Kidney (tissue), 14 donors: Measurements from ENCODE around the gene SELPLG. TPM values are rescaled to one million over a fixed set of nuclear protein-coding genes. Genes with fewer than 3 reads are reported as not detected.

Experiments
- DNase-seq, 5 donors: peaks; one replicate each; pipeline ENCODE4 v3.0.0-alpha.2; 2013 to 2020
- FAIRE-seq: peaks from 2 replicates; lab custom pipeline; 2012; peaks lifted over from hg19 to GRCh38; lab: Jason Lieb, UNC
- H3K27ac ChIP-seq, 2 donors: one replicate each; pipeline ENCODE4 v1.7.0; 2013; ENCODE audit warnings: low read depth in 2 of 2, low read length in 2 of 2, inconsistent platforms in 1 of 2
- H3K27me3 ChIP-seq: one replicate; pipeline ENCODE4 v1.7.1; 2013; ENCODE audit warnings: low read length, inconsistent platforms; ENCODE audit not compliant: control insufficient read depth, insufficient read depth
- H3K36me3 ChIP-seq, 3 donors: one replicate each; pipeline versions ENCODE4 v1.7.0 to v1.7.1; 2013; ENCODE audit warnings: low read length in 3 of 3, control low read depth in 1 of 3, inconsistent platforms in 1 of 3; ENCODE audit not compliant: insufficient read depth in 3 of 3, control insufficient read depth in 2 of 3
- H3K4me1 ChIP-seq, 3 donors: one replicate each; pipeline versions ENCODE4 v1.7.0 to v1.7.1; 2013; ENCODE audit warnings: low read length in 3 of 3, inconsistent platforms in 1 of 3, low read depth in 1 of 3; ENCODE audit not compliant: control insufficient read depth in 2 of 3, insufficient read depth in 2 of 3
- H3K4me3 ChIP-seq, 3 donors: one replicate each; pipeline versions ENCODE4 v1.7.0 to v1.8.1; 2013; ENCODE audit warnings: low read length in 3 of 3, control low read depth in 1 of 3, inconsistent platforms in 1 of 3
- H3K9ac ChIP-seq, 3 donors: one replicate each; pipeline versions ENCODE4 v1.7.0 to v1.7.1; 2013; ENCODE audit warnings: low read length in 3 of 3, control low read depth in 1 of 3, inconsistent platforms in 1 of 3
- H3K9me3 ChIP-seq, 3 donors: one replicate each; pipeline versions ENCODE4 v1.7.0 to v1.7.1; 2013; ENCODE audit warnings: low read length in 3 of 3, control low read depth in 1 of 3, inconsistent platforms in 1 of 3; ENCODE audit not compliant: control insufficient read depth in 2 of 3, insufficient read depth in 1 of 3
- intact Hi-C: fragments of 100-400 bp; cut with DNase I; formaldehyde crosslinking; loops from one replicate; pipeline ENCODE4 v1.11.1; 2022
- polyA plus RNA-seq: library from polyadenylated mRNA; stranded (reverse); fragments of 350-450 nt; fragmentation: Illumina TruSeq; extraction: RNeasy Lipid Tissue Mini Kit (QIAGEN cat#74804); gene quantifications from one replicate; pipeline ENCODE4 v1.2.3, GENCODE V29; 2014; ENCODE audit warnings: low read depth, low replicate concordance; ENCODE audit not compliant: insufficient read depth
- total RNA-seq: library from RNA; stranded (reverse); fragmentation: NEBNext Ultra II Directional; extraction: Animal tissue kit (Norgen Biotek cat#: 25700); gene quantifications from one replicate; pipeline ENCODE4 v1.2.1, GENCODE V29; 2021
- TF ChIP-seq, protein P1 (sequence below): IDR thresholded peaks from 3 replicates; pipeline ENCODE4 v1.5.1; 2012; ENCODE audit warnings: mild to moderate bottlenecking, moderate library complexity, borderline replicate concordance; ENCODE audit not compliant: insufficient read depth; ENCODE audit errors: extremely low read depth
- donor health status: control.
- donor health status: control.
- donor health status: control.
- donor health status: control.
- donor health status: control.
- donor health status: DM: yes; HTN: yes; CAD: no.
- donor health status: Normal renal cell carcinoma (clear cell type).

SELPLG gene
- total and polyA plus RNA-seq, 2 donors from 2014 or later = 3.7 to 14.3 TPM

DNA sequence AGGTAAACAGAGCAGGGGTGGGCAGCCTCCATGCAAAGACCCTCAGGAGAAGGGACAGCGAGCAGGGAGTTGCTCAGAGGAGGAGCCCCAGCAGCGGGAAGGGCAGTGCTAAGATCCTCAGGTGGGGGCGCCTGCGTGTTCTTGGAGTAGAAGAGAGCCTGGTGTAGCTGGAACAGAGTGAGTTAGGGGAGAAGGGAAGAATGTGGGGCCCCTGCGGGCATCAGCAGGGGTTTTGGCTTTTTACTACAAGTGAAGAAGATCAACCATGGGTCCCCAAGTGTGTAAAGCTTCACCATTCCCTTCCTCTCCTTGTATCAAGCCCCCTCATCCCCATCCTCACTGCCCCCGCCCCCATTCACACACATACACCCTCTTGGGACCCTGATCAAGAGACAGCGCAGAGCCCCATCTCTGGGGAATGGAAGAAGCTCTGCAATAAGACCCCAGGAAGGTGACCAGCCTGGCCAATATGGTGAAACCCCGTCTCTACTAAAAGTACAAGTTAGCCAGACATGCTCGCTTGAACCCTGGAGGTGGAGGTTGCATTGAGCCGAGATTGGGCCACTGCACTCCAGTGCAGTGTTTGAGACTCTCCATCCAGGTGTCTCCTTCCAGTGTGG lies 25.6 kb downstream of the SELPLG start:
- peak in 1 of 5 donors; percentile 32 for DNase-seq
- no peaks in the 10 kb centered on the region for H3K27me3 ChIP-seq
- H3K9me3 ChIP-seq = no peaks in the 10 kb centered on the region
- intact Hi-C loops = no loop called here
- H3K9ac ChIP-seq = no peak overlapping the region
- FAIRE-seq = no peak
- TF ChIP-seq, protein P1, sequence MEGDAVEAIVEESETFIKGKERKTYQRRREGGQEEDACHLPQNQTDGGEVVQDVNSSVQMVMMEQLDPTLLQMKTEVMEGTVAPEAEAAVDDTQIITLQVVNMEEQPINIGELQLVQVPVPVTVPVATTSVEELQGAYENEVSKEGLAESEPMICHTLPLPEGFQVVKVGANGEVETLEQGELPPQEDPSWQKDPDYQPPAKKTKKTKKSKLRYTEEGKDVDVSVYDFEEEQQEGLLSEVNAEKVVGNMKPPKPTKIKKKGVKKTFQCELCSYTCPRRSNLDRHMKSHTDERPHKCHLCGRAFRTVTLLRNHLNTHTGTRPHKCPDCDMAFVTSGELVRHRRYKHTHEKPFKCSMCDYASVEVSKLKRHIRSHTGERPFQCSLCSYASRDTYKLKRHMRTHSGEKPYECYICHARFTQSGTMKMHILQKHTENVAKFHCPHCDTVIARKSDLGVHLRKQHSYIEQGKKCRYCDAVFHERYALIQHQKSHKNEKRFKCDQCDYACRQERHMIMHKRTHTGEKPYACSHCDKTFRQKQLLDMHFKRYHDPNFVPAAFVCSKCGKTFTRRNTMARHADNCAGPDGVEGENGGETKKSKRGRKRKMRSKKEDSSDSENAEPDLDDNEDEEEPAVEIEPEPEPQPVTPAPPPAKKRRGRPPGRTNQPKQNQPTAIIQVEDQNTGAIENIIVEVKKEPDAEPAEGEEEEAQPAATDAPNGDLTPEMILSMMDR = no peak
- no peaks in the 10 kb centered on the region for H3K36me3 ChIP-seq
- H3K27ac ChIP-seq = no peak overlapping the region
- H3K4me1 ChIP-seq = no peaks in the 10 kb centered on the region
- no peak overlapping the region for H3K4me3 ChIP-seq

DNA sequence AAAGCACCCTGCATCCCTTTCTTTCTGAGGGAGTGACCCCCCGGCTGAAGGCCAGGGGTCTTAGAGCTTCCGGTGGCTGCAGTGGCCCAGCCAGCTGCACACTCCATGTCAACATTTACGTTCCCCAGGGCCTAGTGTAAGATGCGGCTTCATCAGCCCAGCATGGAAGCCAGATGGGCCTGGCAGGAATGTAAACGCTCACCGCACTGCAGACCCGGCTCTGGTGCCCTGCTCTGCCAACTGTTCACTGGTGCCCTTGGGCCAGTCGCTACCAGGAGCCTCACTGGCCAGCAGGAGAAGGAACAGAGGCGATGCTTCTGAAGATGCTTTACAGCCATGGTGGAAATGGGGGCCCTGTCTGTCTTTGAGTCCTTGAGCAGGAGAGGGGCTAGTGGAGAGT lies 27.2 kb downstream of the SELPLG start:
- Histone ChIP-seq H3K4me3 (no peak overlapping the region), H3K36me3 (no peaks in the 10 kb centered on the region), H3K27me3 (no peaks in the 10 kb centered on the region), H3K27ac (no peak overlapping the region), H3K4me1 (no peaks in the 10 kb centered on the region), H3K9ac (no peak overlapping the region), H3K9me3 (no peaks in the 10 kb centered on the region)
- DNase-seq (peak in 1 of 5 donors; percentile 47), FAIRE-seq (no peak)
- TF ChIP-seq, protein P1 = no peak
- intact Hi-C loops = no loop called here

DNA sequence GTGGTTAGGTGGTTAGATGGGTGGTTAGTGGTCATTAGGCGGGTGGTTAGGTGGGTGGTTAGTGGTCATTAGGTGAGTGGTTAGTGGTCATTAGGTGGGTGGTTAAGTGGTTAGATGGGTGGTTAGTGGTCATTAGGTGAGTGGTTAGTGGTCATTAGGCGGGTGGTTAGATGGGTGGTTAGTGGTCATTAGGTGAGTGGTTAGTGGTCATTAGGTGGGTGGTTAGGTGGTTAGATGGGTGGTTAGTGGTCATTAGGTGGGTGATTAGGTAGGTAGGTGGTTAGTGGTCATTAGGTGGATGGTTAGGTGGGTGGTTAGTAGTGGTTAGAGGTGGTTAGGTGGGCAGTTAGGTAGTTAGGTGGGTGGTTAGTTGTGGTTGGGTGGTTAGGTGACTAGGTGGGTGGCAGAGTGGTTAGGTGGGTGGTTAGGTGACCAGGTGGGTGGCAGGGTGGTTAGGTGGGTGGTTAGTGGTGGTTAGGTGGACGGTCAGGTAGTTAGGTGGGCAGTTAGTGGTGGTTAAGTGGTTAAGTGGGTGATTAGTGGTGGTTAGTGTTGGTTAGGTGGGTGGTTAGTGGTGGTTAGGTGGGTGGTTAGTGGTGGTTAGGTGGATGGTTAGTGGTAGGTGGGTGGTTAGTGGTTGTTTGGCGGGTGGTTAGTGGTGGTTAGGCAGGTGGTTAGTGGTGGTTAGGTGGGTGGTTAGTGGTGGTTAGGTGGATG lies 27.8 kb downstream of the SELPLG start:
- Histone ChIP-seq H3K4me3 (no peak overlapping the region), H3K27me3 (no peaks in the 10 kb centered on the region), H3K4me1 (no peaks in the 10 kb centered on the region), H3K9ac (no peak overlapping the region), H3K36me3 (no peaks in the 10 kb centered on the region), H3K9me3 (no peaks in the 10 kb centered on the region), H3K27ac (no peak overlapping the region)
- DNase-seq (no peak), FAIRE-seq (no peak)
- intact Hi-C loops = no loop called here
- TF ChIP-seq, protein P1 = no peak
